GM04503 (cell line): Measurements from ENCODE around the gene GUCD1.
"Not testable (repeated sequence)": the region's sequence is repeated elsewhere in the genome, so short reads cannot be mapped to it uniquely, and the experiment has no call there.

ENCODE experiments used
- DNase-seq: peaks from one replicate; pipeline ENCODE4 v3.0.0-alpha.2; 2012; ENCODE audit warnings: low read depth

GUCD1 gene

DNA sequence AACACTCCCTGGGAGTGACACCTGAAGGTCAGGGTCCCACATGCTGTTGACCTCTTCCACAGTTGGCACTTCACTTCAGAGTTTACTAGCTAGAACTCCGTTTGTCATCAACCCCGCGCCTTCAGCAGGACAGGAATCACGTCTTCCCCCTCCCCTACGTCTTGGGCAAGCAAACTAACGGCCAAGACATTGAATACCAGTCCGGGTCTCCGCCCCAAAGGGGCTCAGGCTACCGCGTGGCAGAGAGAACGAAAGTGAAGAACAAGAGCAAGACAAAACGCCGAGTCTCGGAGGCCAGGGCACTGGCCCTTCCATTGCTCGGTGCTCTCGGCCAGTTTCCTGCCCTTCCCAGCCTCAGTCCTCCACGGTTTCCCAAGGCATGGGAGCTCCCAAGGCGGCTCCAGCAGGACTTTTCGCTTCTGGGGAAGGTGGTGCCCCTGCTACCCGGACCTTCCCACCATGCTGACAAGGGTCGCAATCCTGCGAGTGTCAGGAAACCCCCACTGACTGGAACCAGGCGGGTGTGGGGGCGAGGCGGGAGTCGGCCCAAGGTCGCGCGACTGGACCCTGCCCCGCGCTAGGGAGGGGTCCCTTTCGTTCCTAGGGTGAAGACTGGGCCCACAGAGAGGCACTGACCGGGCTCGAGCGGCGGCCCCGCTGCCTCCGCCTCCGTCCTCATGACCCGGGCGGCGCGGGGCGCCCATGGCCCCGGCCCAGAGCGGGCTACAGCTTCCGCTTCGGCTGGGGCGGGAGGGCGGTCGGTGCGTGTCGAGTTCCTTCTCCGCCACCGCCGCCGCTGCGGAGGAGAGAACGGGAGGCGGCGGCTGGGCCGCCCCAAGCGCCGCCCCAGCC is at the start of gene GUCD1:
Gene GUCD1 (minus strand): TSS at position 826 of the 852 bp plus-strand sequence. CDS start 147 bp downstream, at position 679.
- DNase-seq, result no peak

DNA sequence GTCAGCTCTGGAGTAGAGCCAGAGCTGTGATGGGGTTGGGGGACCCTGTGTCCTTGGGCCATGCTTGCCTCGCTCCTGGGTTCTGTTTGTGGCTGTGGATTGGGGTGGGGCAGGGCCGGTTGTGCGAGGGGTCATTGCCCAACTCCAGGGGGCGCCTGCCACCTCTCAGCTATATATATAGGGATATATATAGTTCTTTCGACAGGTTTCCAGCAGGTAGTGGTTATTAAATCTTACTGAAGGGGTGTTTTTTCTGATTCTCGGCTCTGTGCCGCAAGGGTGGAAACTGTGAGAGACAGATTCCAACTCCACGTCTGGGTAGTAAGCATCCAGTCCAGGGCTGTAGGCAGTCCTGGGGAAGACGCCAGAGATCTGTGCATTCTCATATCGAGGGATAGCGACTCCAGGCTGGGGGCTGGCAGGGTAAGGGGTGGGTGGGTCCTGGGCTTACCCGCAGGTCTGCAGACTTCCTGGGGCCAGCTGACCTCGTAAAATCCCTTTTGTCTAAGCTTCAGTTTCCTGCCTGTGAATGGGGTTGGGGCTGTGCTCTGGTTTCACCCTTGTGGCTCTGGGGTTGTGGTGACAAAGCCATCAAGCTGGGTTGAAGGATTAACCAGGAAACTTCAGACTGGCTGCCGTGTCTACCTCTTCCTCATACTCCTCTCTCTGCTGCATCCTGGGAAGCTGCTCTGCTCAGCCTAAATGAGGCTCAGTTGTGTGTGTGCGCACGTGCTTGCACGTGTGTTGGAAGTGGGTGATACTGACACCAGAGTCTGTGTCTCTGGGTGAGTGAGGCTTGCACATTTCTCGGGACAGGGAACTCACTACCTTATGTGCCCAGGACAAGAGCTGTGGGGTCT is 49.1 kb upstream of the GUCD1 start:
- DNase-seq, result not testable (repeated sequence)

DNA sequence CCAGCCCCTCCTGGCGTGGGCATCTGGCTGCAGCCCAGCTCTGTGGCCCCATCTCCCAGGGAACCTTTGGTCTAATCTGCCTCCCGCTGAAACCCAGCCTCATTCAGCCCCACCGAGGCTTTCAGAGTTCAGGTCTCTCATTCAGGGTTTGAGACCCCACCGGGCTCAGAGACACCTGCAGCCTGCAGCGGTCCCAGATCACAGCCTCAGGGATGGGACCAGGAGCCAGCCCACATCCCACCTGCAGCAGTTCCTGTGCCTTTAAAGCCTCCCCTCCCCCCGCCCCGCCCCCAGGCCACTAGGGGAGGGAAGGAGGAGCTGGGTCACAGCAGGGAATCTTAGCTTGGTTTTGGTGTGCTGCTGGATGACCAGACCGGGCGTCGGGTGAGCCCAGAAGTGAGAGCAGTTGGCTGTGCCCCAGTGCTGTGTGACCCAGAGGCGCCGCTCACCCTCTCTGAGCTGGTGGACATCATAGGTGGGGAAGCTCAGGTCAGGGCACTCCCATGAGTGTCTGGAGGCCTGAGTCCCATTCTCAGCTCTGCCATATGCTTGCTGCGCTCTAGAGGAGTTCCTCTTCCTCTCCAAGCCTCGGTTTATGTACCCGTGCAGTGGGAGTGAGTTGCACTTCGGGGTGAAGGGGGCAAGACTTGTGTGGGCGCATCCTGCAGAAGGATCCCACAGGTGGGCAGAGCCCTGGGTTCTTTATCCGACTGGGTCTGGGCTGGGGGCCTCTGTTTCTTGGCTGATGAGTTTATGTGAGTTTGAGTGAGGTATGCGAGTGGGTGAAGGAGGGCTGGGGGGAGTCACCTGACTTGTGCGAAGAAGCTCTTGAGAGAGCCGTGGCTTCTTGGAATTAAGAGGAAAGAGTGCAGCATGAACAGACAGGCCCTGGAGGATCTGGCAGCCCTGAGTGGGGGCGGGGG is 48.2 kb upstream of the GUCD1 start, which contains the start of gene GGT1:
Gene GGT1 (plus strand): TSS at position 347 of the 923 bp plus-strand sequence. CDS start 7,889 bp downstream, outside the sequence.
- DNase-seq, result not testable (repeated sequence)

DNA sequence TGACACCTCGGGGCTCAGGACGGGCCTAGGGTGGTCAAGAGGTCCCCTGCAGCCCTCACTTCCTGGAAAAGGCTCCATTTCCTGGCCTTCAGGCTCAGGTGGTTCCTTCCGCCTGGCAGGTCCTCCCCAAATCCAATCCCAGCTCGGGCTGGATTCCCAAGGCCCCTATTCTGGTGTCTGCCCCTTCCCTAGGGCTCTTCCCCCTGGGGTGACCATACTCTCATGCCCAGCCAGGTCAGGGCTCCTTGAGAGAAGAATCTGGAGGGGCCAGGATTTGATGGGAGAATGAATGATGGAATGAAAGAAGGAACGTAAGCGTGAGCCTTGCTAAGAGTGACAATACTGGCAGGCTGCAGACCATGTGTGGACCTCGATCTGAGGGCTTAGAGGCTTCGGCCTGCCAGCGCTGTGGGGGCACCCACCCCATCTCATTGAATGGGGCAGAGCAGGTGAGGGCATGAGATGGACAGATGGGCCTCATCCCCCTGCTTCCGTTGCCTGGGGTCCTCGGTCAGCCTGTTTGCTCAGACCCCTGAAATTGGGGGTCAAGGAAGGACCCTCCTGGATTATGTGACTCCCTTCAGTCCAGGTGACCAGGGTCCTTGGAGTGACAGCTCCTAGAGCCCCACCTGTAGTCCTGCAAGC is 47.3 kb upstream of the GUCD1 start:
- DNase-seq, result not testable (repeated sequence)

DNA sequence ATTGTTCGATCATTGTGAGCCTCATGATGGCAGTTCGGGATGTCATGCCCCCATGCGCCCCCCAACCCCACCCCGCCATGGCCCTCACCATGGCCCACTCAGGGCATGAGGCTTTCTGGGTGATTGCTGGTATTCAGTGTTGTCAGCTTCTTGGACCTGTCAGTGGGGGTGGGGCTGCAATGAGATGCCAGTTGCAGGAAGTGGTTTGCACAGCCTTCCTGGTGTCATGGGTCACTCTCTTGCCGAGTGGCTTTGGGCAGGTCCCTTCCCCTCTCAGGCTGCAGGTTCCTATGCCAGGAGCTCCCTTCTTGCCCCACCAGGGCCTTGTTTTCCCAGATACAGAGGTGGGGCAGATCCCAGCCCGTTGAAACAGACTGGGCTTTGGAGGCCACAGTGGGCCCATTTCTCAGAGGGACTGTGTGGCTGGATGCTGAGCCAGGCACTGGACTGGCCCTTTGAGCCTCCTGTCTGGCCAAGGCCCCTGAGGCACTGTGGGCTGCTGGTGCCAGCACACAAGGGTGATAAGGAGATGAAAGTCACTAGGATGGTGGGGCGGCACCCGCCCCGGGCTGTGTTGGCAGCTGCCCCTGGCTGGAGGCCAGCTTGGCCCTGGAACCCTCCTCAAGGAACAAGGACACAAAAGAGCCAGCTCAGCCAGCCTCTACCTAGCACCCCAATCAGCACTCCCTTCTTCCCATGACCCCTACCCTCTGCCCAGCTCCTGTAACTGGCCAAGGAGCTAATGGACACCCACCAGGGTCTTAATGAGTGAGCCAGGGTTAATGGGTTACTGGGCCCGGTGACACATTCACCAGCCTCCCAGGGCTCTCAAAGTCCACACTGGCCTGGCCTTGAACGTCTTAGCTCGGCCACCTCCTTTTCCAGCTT is 46.5 kb upstream of the GUCD1 start:
- no peak for DNase-seq

DNA sequence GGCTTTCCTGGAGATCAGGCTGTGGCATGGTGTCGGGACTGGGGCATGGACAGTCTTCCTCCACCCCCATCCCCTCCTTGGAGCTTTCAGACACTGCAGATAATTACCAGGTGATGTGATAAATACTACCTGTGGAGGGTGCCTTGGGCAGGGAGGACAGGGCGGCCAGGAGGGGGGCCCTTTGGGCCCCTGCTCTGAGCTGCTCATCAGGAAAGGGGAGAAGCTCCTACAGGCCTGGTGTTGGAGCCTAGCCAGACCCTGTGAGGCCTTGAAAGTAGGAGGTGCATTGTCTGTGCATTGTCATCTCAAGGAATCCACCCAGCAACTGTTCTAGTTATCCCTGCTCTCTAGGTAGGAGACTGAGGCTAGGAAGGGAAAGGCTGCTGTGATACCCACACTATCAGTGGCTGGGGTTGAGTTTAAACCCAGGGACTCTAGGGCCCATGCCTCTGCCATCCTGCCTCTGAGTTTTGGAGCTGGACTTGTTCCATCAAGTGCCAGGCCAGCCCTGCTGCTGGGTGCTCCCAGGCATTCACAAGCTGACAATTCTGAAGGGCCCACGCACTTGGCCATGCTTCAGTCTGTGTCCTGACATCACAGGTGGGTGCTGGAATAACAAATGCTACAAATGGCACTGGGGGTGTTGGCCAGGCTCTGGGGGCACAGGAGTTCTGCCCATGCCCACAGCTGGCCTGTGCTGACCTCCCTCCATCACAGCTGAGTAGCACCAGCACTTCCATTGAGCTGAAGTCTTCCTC is 45.2 kb upstream of the GUCD1 start:
- not testable (repeated sequence) for DNase-seq

DNA sequence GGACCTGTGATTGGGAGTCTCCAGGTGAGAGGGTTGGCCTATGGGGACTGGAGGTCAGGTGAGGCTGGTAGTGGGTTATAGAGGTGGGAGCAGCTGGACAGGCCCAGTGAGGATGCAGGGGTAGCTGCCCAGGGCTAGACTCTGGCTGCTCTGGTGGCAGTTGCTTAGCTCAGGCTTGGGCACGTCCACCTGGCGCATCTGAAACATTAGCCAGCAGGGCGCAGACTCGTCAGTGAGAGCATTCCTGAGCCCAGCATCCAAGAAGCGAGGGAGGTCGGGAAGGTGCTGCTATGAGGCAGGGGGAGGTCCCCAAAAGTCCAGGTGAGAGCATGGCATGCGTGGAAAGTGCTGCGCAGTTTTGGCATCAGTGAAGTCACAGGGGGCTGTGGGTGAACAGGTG is 44.6 kb upstream of the GUCD1 start:
- no peak for DNase-seq

DNA sequence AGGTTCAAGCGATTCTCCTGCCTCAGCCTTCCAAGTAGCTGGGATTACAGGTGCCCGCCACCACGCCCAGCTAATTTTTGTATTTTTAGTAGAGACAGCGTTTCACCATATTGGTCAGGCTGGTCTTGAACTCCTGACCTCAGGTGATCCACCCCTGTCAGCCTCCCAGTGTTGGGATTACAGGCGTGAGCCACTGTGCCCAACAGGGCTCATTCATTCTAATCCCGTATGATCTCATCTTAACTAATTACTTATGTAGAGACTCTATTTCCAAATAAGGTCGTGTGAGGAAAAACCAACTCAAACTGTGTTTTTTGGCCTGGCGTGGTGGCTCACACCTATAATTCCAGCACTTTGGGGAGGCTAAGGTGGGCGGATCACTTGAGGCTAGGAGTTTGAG is 42.1 kb upstream of the GUCD1 start:
- not testable (repeated sequence) for DNase-seq

DNA sequence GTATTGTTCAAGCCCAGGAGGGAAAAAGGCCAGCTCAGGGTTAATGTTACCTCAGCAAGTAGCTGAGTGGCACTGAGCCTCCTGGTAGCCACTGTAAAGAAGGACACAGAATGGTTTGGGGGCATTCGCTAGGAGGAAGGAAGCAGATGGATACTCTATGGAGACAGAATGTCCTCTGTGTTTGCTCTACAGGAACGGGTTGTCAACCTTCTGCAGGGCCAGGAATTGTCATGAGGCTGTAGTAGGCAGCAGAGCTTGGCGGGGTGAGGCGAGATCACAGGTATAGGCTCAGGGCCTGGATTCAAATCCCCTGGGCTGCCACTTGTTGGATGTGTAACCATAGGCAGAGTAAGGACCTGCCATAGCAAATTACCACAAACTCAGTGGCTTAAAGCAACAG is 40.9 kb upstream of the GUCD1 start:
- no peak for DNase-seq

DNA sequence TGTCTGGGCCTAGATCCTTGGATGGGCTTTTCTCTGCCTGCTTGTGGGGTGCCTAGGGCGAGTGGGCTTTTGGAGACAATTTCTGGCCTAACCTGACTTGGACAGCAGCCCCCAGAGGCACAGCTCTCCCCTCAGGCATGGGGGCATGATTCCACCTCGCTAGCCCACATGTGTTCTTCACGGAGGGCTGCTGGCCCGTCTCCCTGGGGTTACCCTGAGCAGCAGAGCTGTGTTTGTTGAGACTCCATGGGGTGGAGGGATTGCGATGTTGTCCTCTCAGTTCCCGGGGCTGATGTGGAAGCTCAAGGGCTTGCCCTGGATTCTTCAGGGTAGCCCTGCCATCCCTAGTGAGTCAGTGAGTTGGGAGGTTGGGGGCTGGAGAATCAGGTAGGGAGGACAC is 40.3 kb upstream of the GUCD1 start:
- no peak for DNase-seq

DNA sequence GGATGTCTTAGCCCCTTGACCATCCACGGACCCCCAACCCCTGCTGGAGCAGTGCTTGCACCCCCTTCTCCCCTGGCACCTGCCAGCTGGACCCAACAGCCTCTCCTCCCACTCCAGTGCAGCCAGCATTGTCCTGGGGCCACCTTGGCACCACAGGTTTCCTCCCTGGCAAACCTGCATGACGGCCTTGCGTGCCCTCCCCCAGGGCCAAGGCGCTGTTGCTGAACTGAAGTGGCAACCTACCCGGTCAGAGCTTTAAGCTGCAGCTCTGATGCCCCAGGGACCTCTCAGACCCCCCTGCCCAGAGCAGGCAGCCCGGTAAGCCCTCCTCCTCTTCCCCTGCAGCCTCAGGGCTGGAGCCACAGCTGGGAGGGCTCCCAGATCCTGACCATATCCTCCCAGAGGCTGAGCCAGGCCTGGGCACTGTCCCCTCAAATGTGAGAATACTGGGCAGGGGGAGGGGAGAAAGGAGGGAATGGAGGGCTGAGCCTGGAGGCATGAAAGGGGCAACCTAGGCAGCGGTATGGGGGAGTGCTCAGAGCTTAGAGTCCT is 39.7 kb upstream of the GUCD1 start:
- DNase-seq, result no peak

DNA sequence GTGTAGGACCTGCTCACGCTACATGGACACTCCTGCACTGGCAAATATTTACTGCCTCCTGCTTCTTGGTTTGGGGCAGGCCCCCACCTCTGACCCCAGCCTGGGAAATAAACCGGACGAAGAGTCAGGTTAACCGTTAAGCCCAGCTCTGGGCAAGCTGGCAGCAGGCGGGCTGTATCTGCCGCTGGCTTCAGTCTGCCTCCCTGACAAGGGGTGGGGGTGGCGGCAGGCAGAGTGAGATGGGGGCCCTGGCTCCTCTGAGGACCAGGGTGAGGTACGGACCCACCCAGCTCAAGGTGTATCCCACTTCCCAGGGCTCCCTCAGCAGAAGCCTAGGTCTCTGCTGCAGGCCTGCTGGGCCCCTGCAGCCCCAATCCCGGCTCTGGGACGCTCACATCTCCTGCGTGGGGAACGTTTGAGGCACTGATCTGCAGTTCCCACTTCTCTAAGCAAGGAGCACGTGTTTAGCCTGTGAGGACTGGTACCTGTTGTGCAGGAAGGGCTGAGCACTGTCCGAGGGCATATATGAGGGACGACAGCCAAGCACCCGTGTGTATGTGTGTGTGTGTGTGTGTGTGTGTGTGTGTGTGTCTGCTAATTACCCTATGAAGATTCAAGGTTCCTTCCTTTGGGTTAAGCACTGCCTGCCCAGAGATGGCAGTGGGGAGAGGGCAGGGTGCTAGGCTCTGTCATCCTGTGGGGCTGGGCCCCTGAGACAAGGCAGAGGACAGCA is 39.1 kb upstream of the GUCD1 start:
- no peak for DNase-seq

DNA sequence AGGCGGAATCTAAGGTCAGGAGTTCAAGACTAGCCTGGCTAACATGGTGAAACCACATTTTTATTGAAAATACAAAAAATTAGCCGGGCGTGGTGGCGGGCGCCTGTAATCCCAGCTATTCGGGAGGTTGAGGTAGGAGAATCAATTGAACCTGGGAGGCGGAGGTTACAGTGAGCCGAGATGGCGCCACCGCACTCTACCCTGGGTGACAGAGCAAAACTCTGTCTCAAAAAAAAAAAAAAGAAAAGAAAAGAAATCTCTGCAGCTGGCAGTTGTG is 38.6 kb upstream of the GUCD1 start:
- not testable (repeated sequence) for DNase-seq

DNA sequence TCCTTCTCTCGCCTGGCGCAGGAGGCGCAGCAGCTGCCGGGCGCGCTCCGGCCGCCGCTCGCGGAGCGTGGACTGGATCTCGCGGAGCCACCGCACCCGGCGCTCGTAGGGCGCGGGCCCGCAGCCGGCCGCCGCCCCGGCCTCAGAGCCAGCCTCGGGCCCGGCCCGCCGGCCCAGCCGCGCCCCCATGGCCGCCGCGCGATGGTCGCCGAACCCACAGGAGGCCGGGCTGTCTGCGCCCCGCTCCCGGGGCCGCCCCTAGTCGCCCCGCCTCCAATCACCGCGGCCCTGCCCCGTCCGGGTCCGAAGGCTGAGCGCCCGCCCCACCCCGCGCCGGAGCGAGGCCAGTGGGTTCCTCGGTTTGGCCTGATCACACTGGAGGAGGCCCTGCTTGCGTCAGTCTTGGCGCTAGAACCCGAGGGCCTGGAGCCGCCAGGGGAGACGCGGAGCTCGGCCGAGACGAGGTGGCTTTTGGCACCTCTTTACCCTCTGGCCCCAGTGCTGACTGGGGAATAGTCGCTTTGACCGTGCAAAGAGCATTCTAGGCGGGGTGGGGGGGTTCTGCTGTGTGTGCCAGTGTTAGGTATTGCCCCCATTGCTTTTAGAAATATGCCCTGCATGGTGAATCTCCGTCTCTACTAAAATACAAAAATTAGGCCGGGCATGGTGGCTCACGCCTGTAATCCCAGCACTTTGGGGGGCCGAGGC is 38.1 kb upstream of the GUCD1 start, which contains the start of gene LRRC75B:
Gene LRRC75B (minus strand): TSS at position 223 of the 708 bp plus-strand sequence. CDS start 34 bp downstream, at position 189.
- DNase-seq, result peak; percentile 39

DNA sequence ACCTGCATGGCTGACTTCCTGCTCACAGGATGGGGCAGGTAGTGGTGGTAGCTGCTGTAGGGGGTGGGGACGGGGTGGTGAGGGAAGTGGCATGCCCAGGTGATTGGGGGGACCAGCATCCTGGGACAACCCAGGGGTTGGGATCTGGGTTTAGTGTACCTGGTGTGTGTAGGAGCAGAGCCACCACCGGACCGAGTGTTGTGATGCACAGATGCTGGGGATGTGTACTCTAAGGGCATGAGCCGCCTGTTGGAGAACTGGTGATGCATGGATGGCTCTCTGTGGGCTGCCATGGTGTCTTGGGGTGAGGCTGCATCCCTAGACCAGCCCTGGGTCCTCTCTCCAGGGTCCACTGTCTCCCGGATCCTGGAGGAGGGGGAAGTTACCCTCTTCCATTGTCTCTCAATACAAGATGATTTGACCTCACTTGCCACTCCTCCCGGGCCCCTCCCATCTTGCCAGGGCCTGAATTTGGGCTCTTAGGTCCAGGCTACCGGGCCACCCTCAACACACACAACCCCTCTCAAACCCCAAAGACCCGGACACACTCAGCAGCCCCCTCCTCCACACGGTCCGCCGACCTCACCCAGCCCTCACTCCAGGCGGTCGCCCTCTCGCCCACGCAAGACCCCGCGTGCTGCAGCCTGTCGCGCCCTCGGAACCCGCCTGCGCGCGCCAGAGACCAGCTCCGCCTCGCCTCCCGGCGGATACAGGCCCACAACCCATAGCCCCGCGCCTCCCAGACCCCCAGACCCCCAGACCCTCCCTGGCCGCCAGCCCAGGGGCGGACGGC is 37.3 kb upstream of the GUCD1 start:
- DNase-seq, result no peak

DNA sequence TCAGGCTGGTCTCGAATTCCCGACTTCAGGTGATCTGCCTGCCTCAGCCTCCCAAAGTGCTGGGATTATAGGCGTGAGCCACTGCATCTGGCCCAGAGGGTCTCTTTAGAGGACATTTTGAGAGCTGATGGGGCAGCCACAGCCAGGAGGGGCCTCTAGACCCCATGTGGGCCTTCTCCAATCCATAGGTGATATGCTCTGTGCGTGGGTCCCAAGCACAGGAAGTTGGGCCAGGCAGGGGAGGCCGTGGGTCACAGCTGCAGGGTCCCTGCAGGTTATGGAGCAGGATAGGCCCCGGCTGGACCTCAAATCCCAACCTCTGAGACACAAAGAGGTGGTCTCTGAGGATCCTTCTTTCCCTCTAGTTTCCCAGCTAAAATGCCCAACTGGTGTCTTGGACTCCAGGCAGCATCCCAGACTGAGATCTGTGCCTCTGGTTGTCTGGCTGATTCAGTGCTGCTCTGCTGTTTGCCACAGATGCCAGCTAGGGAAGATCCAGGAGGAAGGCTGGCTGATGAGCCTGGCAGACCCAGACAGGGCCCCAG is 36.4 kb upstream of the GUCD1 start:
- DNase-seq, result no peak
